ENCODE measurements around the gene DYRK3. TPM values are rescaled to one million over a fixed set of nuclear protein-coding genes. Genes with fewer than 3 reads are reported as not detected.

The DYRK3 gene
- total RNA-seq, 2 experiments from 2014 or later = 9.8 to 10.9 TPM

GRCh38 chr1:206684478-206685333, 49.4 kb downstream of the DYRK3 start, which contains the start of gene MAPKAPK2:
MAPKAPK2 (plus strand) TSS chr1:206684905; CDS start chr1:206685230, 325 bp downstream.
- TF ChIP-seq CTCF (conservative IDR thresholded peaks at IDR 0.05; ENCODE audit: low read length) (no peak), EZH2phosphoT487 (IDR thresholded peaks at IDR 0.05; ENCODE audit: borderline replicate concordance, low read depth, low read length) (no peak)
- H3K27ac ChIP-seq (ENCODE audit: low read depth, low read length, poor library complexity, severe bottlenecking) = no peak within 1 kb of the TSS
- H3K4me3 ChIP-seq (ENCODE audit: low read depth, low read length, poor library complexity, severe bottlenecking) = peak within 1 kb of the TSS; percentile 82
- no TSS peak for BruUV-seq (replicated peaks)
- no peaks in the 10 kb centered on the region for H3K9me2 ChIP-seq (ENCODE audit: insufficient read depth, low read length)
- intact Hi-C loops (cut with micrococcal nuclease; ENCODE audit: unreplicated experiment) = loop anchor here (5.0 kb wide), 2 partner anchors 127 to 632 kb away; partner anchors contain the start of gene RHEX
- no peaks in the 10 kb centered on the region for H3K36me3 ChIP-seq (ENCODE audit: insufficient read depth, low read length)
- peaks cover 66% of the 10 kb centered on the region for H3K4me1 ChIP-seq (ENCODE audit: insufficient read depth, low read length, poor library complexity, severe bottlenecking)
- ChIA-PET POLR2A (interaction anchor here (0.6 to 1.7 kb wide), 6 partner anchors 11 to 55 kb away, joined by 3 to 6 read pairs (median 4); partner anchors contain the start of gene DYRK3), CTCF (ENCODE audit: unreplicated experiment) (no interaction called here)
- H4K20me1 ChIP-seq (ENCODE audit: insufficient read depth, low read length) = peaks cover 4% of the 10 kb centered on the region; the same call in 1 of the 2 replicates
- H3K79me2 ChIP-seq (ENCODE audit: insufficient read depth, low read depth, low read length) = no peaks in the 10 kb centered on the region
- peak within 1 kb of the TSS; percentile 67; the same call in 1 of the 2 replicates for H2AFZ ChIP-seq (ENCODE audit: low read length)
- H3K9me3 ChIP-seq (ENCODE audit: low read length) = no peaks in the 10 kb centered on the region
- H3K4me2 ChIP-seq (ENCODE audit: low read length) = peak within 1 kb of the TSS; percentile 96
- peak; percentile 87 for DNase-seq (ENCODE audit: low spot score)

- H2AFZ ChIP-seq (ENCODE audit: low read length) = peak overlapping the region; percentile 67; the same call in 1 of the 2 replicates
- CTCF ChIA-PET (ENCODE audit: unreplicated experiment) = no interaction called here
Observed at GRCh38 chr1:206685334-206685768, 50.0 kb downstream of the DYRK3 start.

More at GRCh38 chr1:206685334-206685768, 50.0 kb downstream of the DYRK3 start:
- Histone ChIP-seq H3K36me3 (ENCODE audit: insufficient read depth, low read length) (no peaks in the 10 kb centered on the region), H3K4me3 (ENCODE audit: low read depth, low read length, poor library complexity, severe bottlenecking) (peak overlapping the region; percentile 82), H3K27ac (ENCODE audit: low read depth, low read length, poor library complexity, severe bottlenecking) (no peak overlapping the region), H4K20me1 (ENCODE audit: insufficient read depth, low read length) (peaks cover 4% of the 10 kb centered on the region; the same call in 1 of the 2 replicates), H3K4me2 (ENCODE audit: low read length) (peak overlapping the region; percentile 96), H3K4me1 (ENCODE audit: insufficient read depth, low read length, poor library complexity, severe bottlenecking) (peaks cover 60% of the 10 kb centered on the region), H3K79me2 (ENCODE audit: insufficient read depth, low read depth, low read length) (no peaks in the 10 kb centered on the region), H3K9me3 (ENCODE audit: low read length) (no peaks in the 10 kb centered on the region), H3K9me2 (ENCODE audit: insufficient read depth, low read length) (no peaks in the 10 kb centered on the region)
- DNase-seq (ENCODE audit: low spot score) = peak; percentile 54
- no TSS peak for BruUV-seq (replicated peaks)
- POLR2A ChIA-PET = interaction anchor here (1.3 kb wide), 1 partner anchor 54 kb away, joined by 4 read pairs; no protein-coding TSS in a partner anchor
- TF ChIP-seq CTCF (conservative IDR thresholded peaks at IDR 0.05; ENCODE audit: low read length) (no peak), EZH2phosphoT487 (IDR thresholded peaks at IDR 0.05; ENCODE audit: borderline replicate concordance, low read depth, low read length) (no peak)
- intact Hi-C loops (cut with micrococcal nuclease; ENCODE audit: unreplicated experiment) = no loop called here

All from OCI-LY7 (cell line).